GM18517 (cell line): ENCODE data around the gene HCN4.

Source experiments
- ATAC-seq: cut with Tn5 transposase; IDR thresholded peaks from one replicate; pipeline ENCODE4 v1.9.1; 2021; ENCODE audit warnings: mild to moderate bottlenecking, moderate library complexity; ENCODE audit not compliant: unreplicated experiment

HCN4 gene

GRCh38 chr15:73328149-73328820 is 40.5 kb downstream of the HCN4 start:
- ATAC-seq: no peak

GRCh38 chr15:73326157-73326556 is 42.6 kb downstream of the HCN4 start:
- ATAC-seq: no peak

- no peak for ATAC-seq
These were observed 43.4 kb downstream of the HCN4 start for GRCh38 chr15:73325191-73325861.

GRCh38 chr15:73324496-73325170 is 44.1 kb downstream of the HCN4 start:
- ATAC-seq: no peak

DNA sequence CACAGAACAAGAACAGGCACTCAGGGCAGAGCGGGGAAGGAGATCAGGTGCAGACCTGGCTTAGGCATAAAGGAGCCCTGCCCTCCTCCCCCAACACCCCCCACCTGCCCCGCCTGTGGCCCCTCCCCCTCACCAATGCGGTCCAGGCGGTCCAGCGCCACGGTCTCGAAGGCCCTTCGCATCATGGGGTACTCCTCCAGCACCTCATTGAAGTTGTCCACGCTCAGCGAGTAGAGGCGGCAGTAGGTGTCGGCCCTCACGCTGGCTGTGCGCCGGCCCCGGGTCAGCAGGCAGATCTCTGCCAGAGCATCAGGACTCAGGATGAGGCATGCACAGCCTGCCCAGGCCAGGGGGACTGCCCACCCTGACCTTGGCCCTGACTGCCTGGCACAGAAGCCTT is 44.8 kb downstream of the HCN4 start:
- ATAC-seq: no peak

DNA sequence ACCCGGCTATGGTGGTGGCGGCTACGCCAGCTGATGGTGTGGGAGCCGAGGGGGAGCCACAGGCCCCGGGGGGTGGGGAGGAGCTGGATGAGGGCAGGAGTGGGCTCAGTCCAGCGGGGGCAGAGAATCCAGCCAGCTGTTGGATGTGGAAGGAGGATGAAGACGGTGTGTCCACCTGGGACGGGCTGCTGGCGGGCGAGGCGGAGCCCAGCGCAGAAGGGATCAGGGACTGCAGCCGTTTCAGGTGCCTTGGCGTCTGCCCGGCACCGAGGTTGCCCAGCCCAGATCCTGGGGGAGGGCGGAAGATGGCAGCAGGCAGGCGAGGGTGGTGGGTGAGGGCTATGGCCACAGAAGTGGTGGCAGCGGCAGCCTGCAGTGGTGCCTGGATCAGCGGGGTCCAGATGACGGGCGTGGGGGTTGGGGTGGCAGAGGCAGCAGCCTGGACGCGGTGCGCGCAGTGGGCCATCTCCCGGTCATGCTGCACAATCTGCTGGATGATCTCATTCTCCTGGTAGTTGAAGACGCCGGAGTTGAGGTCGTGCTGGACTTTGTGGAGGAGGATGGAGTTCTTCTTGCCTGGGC is 45.3 kb downstream of the HCN4 start:
- no peak for ATAC-seq

DNA sequence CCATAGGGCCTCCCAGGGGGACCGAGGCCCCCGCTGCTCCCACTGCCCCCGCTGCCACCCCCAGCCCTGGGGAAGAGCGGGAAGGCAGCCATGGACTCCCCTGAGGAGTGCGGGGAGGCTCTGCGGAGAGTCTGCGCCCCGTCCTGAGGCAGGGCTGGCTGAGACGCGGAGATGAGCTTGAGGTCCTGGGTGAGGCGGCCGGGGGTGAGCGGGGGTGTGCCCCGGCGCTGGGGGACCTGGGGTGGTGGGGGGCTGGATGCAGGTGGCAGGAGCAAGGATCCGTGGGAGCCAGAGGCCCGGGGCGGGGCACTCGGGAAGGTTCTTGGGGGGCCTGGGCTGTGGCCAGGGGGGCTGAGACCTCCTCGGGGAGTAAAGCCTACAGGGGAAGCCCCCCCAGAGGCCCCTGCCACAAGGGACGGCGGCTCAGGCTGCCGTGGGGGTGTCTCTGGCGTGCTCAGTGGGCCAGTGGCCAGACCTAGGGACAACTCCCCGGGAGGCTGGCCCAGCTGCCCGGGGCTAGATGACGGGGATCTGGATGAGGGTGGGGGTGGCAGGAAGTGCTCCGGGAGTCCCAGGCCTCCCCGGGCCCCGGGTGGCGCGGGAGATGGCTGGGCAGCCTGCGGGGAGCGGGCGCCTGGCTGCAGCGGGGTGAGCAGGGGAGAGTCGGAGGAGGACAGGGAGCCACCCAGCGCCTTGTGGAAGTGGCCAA is 45.9 kb downstream of the HCN4 start:
- no peak for ATAC-seq

- ATAC-seq: no peak
These were observed 47.0 kb downstream of the HCN4 start for GRCh38 chr15:73321496-73322450.

GRCh38 chr15:73320619-73321180 is 48.1 kb downstream of the HCN4 start:
- no peak for ATAC-seq

DNA sequence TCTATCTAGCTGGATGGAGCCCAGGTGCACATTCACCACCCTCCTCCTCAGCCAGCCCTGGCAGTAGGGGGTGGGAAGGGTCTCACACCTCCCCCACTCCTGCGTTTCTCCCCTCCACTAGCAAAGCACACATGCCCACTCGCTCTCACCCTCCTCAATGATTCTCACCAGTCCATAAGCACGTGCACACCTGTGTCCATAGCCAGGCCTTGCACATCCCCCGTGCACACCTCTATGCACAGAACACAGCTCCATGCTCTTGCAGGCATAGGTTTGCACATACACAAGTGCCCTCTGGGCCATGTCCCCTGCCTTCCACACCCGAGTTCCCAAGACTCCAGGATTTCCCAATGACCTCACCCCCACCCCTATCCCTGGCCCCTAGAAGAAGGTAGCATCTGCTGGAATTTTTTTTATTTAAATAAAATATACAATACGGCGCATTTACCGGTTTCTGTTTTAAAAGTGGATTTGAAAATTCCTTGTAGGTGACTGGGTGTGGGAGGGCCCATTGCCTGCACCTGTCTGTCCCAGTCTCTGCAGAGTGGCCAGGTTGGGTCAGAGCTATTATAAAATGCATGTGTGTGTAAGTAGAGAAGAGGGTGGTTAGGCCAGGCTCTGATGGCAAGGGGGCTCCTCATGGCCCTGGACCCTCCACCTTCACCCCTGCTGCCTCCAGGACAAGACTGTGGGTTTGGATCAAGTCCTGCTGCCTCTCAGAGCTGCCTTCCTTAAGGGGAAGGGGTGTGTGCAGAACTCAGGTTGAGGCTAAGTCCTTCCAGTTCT is 49.1 kb downstream of the HCN4 start:
- no peak for ATAC-seq

DNA sequence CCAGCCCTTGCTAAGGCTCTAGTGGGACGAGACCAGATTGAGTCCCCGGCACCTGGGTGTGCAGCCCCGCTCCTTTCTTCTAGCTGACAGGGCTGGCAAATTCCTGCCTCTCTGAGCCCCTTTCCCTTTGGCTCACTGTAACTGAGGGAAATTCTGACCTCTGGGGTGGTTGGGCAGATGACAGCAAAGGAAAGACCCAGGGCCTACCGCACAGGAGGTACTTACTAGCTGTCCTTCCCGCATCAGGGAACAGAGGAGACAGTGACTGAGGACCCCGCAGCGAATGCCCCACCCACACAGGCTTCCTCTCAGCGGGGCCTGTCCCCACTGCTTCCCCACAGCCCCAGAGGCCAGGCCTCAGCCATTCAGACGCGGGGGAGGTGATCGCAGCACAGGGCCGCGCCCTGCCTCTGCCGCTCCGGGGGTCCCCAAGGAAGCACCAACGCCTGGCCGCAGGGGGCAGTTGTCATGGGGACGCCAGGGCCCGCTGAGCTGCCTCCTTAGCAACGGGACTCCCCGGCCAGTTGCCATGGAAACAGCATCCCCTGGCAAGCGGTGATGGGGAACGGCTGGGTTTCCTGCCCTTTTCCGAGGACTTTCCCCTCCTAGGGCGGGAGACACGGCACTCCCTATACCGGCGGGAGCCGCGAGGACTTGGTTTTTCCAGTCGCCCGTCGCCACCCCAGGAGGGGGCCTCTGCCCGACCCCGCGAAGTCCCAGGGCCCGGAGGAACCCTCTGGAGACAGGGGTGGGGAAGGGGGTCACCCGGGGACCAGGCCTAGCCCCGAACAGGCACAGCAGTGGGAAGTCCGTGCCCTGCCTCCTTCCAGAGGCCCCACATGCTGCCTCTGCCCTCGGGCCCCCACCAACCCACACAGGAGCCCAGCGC is 50.1 kb downstream of the HCN4 start:
- no peak for ATAC-seq

- ATAC-seq: no peak
These were observed 50.9 kb downstream of the HCN4 start for GRCh38 chr15:73317651-73318462.

DNA sequence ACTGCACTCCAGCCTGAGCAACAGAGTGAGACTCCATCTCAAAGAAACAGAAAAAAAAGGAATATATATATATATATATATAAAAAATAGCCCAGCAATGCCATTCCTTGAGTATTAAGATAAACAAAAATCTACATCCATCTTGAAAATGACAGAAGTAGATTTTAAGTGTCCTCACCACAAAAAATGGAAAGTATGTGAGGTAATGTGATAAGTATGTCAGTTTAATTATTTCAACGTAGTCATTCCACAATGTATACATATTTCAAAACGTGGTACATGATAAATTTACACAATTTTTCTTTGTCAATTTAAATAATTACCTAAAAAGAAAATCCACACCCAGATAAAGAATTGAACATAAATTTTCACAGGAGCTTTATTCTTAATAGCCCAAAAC is 54.9 kb downstream of the HCN4 start:
- no peak for ATAC-seq

DNA sequence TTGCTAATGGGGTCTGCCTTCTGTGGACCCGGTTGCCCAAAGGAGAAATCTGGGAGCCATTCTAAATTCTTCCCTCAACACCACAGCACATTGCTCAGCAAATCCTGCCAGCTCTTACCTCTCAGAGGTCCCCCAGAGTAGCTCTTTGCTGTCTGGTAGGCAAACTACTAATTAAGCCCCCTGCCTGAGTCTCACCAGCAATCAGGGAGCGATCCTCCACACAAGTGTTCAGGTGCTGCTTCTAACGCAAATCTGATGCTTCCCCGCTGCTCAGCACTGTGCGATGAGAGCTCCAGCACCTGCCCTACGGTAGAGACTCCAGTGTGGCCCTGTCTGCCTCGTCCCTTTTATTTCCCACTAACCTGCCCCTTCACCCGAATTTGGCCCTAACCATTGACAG is 60.5 kb downstream of the HCN4 start:
- ATAC-seq: no peak

GRCh38 chr15:73305331-73306211 is 63.2 kb downstream of the HCN4 start:
- ATAC-seq: no peak

- no peak for ATAC-seq
These were observed 65.1 kb downstream of the HCN4 start for GRCh38 chr15:73303636-73304035.
